Activated CD4-positive, alpha-beta T cell treated with anti-CD3 and anti-CD28 coated beads for 36 hours (primary cell): ENCODE results near the gene USP48. TPM values are rescaled to one million over a fixed set of nuclear protein-coding genes. Genes with fewer than 3 reads are reported as not detected.
A peak's percentile ranks its signal among the peaks of the same experiment; 100 is the strongest.
"Not testable (repeated sequence)": the region's sequence is repeated elsewhere in the genome, so short reads cannot be mapped to it uniquely, and the experiment has no call there.

Experiments used
- ATAC-seq: fragments of 200-7000 bp; cut with Tn5 transposase; one replicate; pipeline ENCODE4 v1.10.0; 2021; ENCODE audit warnings: mild to moderate bottlenecking, moderate library complexity
- CTCF ChIA-PET: fragments of 350-600 bp; sonication (Branson Sonifier 250); formaldehyde crosslinking; loops from one replicate; lab custom pipeline; 2021; ENCODE audit warnings: antibody characterized with exemption; lab: Charles Lee
- POLR2A ChIA-PET: fragments of 350-600 bp; sonication (Branson Sonifier 250); formaldehyde crosslinking; loops from one replicate; lab custom pipeline; 2021; ENCODE audit warnings: antibody characterized with exemption, inconsistent platforms; lab: Charles Lee
- DNase-seq: peaks from one replicate; pipeline ENCODE4 v3.0.0-alpha.2; 2020
- H3K27ac Mint-ChIP-seq: one replicate; pipeline ENCODE4 v1.8.0; 2021; ENCODE audit warnings: mixed read lengths
- H3K27me3 Mint-ChIP-seq: one replicate; pipeline ENCODE4 v1.8.0; 2021; ENCODE audit warnings: mixed read lengths
- H3K36me3 Mint-ChIP-seq: one replicate; pipeline ENCODE4 v1.8.0; 2021; ENCODE audit warnings: low read depth, mixed read lengths
- H3K4me1 Mint-ChIP-seq: one replicate; pipeline ENCODE4 v1.8.0; 2021; ENCODE audit warnings: mixed read lengths
- H3K4me3 Mint-ChIP-seq: one replicate; pipeline ENCODE4 v1.8.0; 2021; ENCODE audit warnings: mild to moderate bottlenecking, moderate library complexity, mixed read lengths
- H3K9me3 Mint-ChIP-seq: one replicate; pipeline ENCODE4 v1.8.0; 2021; ENCODE audit warnings: low read depth, mixed read lengths
- intact Hi-C, 2 experiments: fragments of 100-400 bp; cut with DNase I in 1 of 2; cut with micrococcal nuclease in 1 of 2; formaldehyde crosslinking; loops; one replicate each; pipeline versions ENCODE4 v1.14.2 to v1.15.1; 2022 to 2024; cut with DNase I, micrococcal nuclease
- total RNA-seq, 2 experiments: library from RNA; stranded (reverse); gene quantifications; one replicate each; pipeline ENCODE4 v1.2.3, GENCODE V29; 2021

The USP48 gene
- total RNA-seq, 2 experiments from 2014 or later, result 66.9 to 81.5 TPM

DNA sequence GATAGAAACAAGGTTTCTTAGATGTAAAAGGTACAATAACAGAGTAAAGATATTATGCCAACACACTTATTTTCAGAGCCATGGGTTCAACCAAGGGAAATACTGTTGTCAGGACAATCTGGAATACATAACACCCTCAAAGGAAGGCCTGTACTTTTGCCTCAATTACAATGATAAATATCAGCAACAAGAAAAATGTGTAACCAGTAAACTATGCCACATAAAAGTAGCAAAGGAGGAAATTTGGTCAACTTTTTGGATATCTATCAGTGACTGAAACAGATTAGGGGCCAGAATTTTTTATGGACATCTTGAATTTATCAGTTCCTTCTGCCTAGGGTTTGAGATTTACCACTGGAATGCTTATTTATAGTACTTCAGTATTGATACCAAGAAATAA, 89.2 kb downstream of the USP48 start:
- ChIA-PET CTCF (no interaction called here), POLR2A (interaction anchor here (0.6 kb wide), 1 partner anchor 857 kb away, joined by 5 read pairs; no protein-coding TSS in a partner anchor)
- Mint-ChIP-seq H3K36me3 (peaks cover 45% of the 10 kb centered on the region), H3K4me1 (no peaks in the 10 kb centered on the region), H3K4me3 (no peak overlapping the region), H3K9me3 (no peaks in the 10 kb centered on the region), H3K27ac (no peak overlapping the region), H3K27me3 (no peaks in the 10 kb centered on the region)
- no peak for DNase-seq
- intact Hi-C loops, result no loop called here
- no peak for ATAC-seq

DNA sequence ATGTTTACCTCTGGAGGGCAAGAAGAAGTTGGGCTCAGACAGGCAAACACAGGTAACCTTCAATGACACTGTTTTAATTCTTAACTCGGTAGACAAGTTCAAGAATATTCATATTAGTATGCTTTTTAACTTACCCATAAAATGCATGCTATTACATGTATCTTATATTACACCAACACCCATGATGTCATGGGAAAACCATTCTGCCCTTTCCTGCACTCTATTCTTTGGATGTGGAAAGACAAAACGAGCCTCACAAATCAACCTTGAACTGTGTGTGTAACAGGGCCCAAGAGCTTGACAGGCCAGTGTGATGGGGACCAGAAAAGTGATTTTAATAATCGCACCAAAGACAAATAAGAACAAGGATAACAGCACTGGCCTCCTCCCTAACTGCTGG, 91.2 kb downstream of the USP48 start:
- ChIA-PET POLR2A (no interaction called here), CTCF (interaction anchor here (0.8 kb wide), 1 partner anchor 12 kb away, joined by 4 read pairs; no protein-coding TSS in a partner anchor)
- no peak for DNase-seq
- intact Hi-C loops, result no loop called here
- H3K36me3 Mint-ChIP-seq, result peaks cover 45% of the 10 kb centered on the region
- no peak for ATAC-seq
- H3K4me3 Mint-ChIP-seq, result no peak overlapping the region
- H3K4me1 Mint-ChIP-seq, result no peaks in the 10 kb centered on the region
- no peaks in the 10 kb centered on the region for H3K27me3 Mint-ChIP-seq
- H3K27ac Mint-ChIP-seq, result no peak overlapping the region
- H3K9me3 Mint-ChIP-seq, result no peaks in the 10 kb centered on the region

DNA sequence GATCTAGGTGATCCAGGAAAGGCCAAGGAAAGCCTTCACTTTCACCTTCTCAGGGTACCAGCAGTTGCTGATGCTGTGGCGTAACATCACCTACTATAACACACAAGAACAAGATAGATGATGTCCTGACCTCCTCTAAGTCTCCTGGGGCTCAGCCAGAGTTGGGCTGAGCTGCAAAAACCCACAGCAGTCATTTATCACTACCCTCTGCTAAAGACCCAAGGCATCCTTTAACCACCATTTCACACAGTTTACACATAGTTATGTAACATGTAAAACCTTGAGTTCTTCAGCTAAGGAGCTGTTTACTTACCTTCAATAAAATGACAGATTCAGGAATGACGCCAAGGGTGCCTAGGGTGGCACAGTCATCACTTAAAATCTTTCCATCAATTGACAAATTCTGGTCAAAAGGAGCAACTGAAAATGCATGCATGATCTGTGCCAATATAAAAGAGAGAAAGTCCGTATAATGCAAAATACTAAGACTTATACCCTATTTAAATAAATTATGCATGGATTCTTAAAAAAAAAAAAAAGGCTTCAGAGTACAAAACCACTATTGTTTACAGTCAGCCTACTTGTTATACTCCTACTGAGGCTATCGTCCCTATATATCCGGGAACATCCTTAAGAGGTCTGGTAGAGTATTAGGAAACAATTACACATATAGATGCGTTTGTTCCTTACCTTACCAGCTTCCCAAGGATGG, 93.1 kb downstream of the USP48 start:
- H3K9me3 Mint-ChIP-seq, result no peaks in the 10 kb centered on the region
- ATAC-seq (no peak), DNase-seq (no peak)
- H3K27me3 Mint-ChIP-seq, result no peaks in the 10 kb centered on the region
- CTCF ChIA-PET, result interaction anchor here (0.6 to 1.5 kb wide), 2 partner anchors 14 to 15 kb away, joined by 3 to 4 read pairs; no protein-coding TSS in a partner anchor
- no peak overlapping the region for H3K27ac Mint-ChIP-seq
- no peaks in the 10 kb centered on the region for H3K4me1 Mint-ChIP-seq
- H3K4me3 Mint-ChIP-seq, result no peak overlapping the region
- H3K36me3 Mint-ChIP-seq, result peaks cover 57% of the 10 kb centered on the region
- intact Hi-C loops, result no loop called here
- POLR2A ChIA-PET, result no interaction called here

DNA sequence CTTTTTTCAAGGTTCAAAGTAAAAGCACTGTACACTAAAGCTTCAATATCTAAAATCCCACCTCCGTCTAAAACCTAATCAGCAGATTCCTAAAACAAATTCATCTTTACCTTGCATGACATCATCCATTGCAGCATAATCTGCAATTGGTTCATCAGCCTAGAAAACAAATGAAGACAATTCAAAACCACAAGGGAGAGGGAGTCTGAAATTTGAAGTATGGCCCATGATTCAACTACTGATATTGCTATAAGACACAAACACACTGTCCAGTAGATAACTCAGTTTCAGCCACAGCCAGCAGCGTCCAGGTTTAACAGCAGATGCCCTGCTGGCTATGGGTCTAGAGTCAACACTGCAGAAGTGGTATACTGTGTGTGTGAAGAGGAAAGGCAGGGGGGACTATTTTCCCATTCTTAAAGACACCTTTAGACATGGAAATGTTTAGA, 95.8 kb downstream of the USP48 start:
- intact Hi-C loops, result no loop called here
- POLR2A ChIA-PET, result no interaction called here
- Mint-ChIP-seq H3K27ac (no peak overlapping the region), H3K4me3 (no peak overlapping the region), H3K4me1 (no peaks in the 10 kb centered on the region), H3K27me3 (no peaks in the 10 kb centered on the region), H3K9me3 (no peaks in the 10 kb centered on the region), H3K36me3 (peaks cover 54% of the 10 kb centered on the region)
- DNase-seq (no peak), ATAC-seq (no peak)
- CTCF ChIA-PET, result no interaction called here

GRCh38 chr1:21685946-21686678, 96.8 kb downstream of the USP48 start:
- DNase-seq (no peak), ATAC-seq (no peak)
- no peak overlapping the region for H3K27ac Mint-ChIP-seq
- H3K9me3 Mint-ChIP-seq, result no peaks in the 10 kb centered on the region
- H3K4me1 Mint-ChIP-seq, result no peaks in the 10 kb centered on the region
- no peak overlapping the region for H3K4me3 Mint-ChIP-seq
- peaks cover 54% of the 10 kb centered on the region for H3K36me3 Mint-ChIP-seq
- no peaks in the 10 kb centered on the region for H3K27me3 Mint-ChIP-seq
- CTCF ChIA-PET, result no interaction called here
- intact Hi-C loops, result no loop called here
- POLR2A ChIA-PET, result no interaction called here

- no peaks in the 10 kb centered on the region for H3K27me3 Mint-ChIP-seq
- DNase-seq, result no peak
- H3K9me3 Mint-ChIP-seq, result no peaks in the 10 kb centered on the region
- no peak for ATAC-seq
- CTCF ChIA-PET, result interaction anchor here (0.6 to 1.2 kb wide), 2 partner anchors 12 to 299 kb away, joined by 3 read pairs; no protein-coding TSS in a partner anchor
- peaks cover 39% of the 10 kb centered on the region for H3K36me3 Mint-ChIP-seq
- H3K4me1 Mint-ChIP-seq, result no peaks in the 10 kb centered on the region
- intact Hi-C loops, result no loop called here
- POLR2A ChIA-PET, result no interaction called here
- H3K27ac Mint-ChIP-seq, result no peak overlapping the region
- H3K4me3 Mint-ChIP-seq, result no peak overlapping the region
These were observed 101.5 kb downstream of the USP48 start for GRCh38 chr1:21681426-21681825.

- DNase-seq (no peak), ATAC-seq (peak; percentile 65)
- no peaks in the 10 kb centered on the region for H3K4me1 Mint-ChIP-seq
- no peak overlapping the region for H3K4me3 Mint-ChIP-seq
- CTCF ChIA-PET, result interaction anchor here (0.6 to 1.1 kb wide), 2 partner anchors 299 to 344 kb away, joined by 3 read pairs; no protein-coding TSS in a partner anchor
- POLR2A ChIA-PET, result no interaction called here
- peaks cover 35% of the 10 kb centered on the region for H3K36me3 Mint-ChIP-seq
- H3K9me3 Mint-ChIP-seq, result no peaks in the 10 kb centered on the region
- H3K27me3 Mint-ChIP-seq, result no peaks in the 10 kb centered on the region
- peak overlapping the region; percentile 22 for H3K27ac Mint-ChIP-seq
- intact Hi-C loops, result no loop called here
These were observed 102.0 kb downstream of the USP48 start for GRCh38 chr1:21680918-21681317.

DNA sequence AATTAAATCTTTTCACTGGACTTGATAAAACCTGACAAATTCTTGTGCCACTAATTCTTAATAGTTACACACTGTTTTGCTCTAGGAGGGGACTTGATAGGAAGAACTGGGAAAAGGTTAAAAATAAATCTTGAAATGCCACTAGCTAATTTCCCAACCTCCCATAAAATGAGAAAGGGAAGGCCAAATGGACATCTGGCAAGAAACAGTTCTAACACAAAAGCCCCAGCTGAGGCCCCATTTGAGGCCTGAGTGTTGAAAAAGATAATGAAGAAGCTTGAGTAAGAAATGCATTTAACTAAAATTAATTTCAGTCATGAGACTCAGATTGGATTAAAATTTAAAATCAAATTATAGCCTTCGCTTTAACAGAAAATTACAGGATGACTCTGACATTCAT, 102.6 kb downstream of the USP48 start:
- H3K4me1 Mint-ChIP-seq, result no peaks in the 10 kb centered on the region
- no peaks in the 10 kb centered on the region for H3K9me3 Mint-ChIP-seq
- DNase-seq, result no peak
- no peaks in the 10 kb centered on the region for H3K27me3 Mint-ChIP-seq
- ChIA-PET POLR2A (no interaction called here), CTCF (interaction anchor here (1.1 kb wide), 1 partner anchor 344 kb away, joined by 3 read pairs; no protein-coding TSS in a partner anchor)
- no peak overlapping the region for H3K4me3 Mint-ChIP-seq
- ATAC-seq, result no peak
- H3K36me3 Mint-ChIP-seq, result peaks cover 30% of the 10 kb centered on the region
- no peak overlapping the region for H3K27ac Mint-ChIP-seq
- intact Hi-C loops, result no loop called here

DNA sequence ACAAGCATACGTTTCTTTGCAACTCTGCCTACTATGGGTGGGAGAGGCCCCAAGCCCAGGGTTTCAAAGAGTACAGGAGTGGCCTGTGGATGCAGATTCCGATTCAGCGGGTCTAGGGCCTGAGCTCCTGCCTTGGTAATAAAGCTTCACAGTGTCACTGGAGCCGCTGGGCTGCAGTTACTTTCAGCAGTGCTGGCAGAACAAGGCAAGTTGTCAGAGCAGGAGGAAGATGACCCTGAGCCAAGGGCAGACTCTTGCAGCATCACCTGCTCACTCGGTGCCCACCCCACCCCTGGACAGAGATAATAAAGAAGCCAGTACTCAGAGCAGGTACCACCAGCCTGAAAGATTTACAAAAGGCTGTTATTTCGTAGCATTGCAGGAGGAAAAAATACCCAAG, 105.8 kb downstream of the USP48 start:
- Mint-ChIP-seq H3K27me3 (no peaks in the 10 kb centered on the region), H3K9me3 (no peaks in the 10 kb centered on the region), H3K4me1 (peaks cover 6% of the 10 kb centered on the region), H3K36me3 (peaks cover 16% of the 10 kb centered on the region), H3K27ac (no peak overlapping the region), H3K4me3 (no peak overlapping the region)
- DNase-seq (no peak), ATAC-seq (no peak)
- POLR2A ChIA-PET, result no interaction called here
- intact Hi-C loops, result no loop called here
- CTCF ChIA-PET, result no interaction called here

- intact Hi-C loops, result no loop called here
- H3K27me3 Mint-ChIP-seq, result peaks cover 2% of the 10 kb centered on the region
- ATAC-seq, result no peak
These were observed 108.0 kb downstream of the USP48 start for GRCh38 chr1:21674957-21675356.

GRCh38 chr1:21673853-21674252, 109.1 kb downstream of the USP48 start:
- peaks cover 18% of the 10 kb centered on the region for H3K4me1 Mint-ChIP-seq
- CTCF ChIA-PET, result interaction anchor here (1.1 kb wide), 1 partner anchor 21 kb away, joined by 5 read pairs; no protein-coding TSS in a partner anchor
- H3K36me3 Mint-ChIP-seq, POLR2A ChIA-PET, ATAC-seq, H3K27me3 Mint-ChIP-seq, H3K4me3 Mint-ChIP-seq, H3K27ac Mint-ChIP-seq, DNase-seq, H3K9me3 Mint-ChIP-seq, intact Hi-C loops: not testable (repeated sequence)

More at GRCh38 chr1:21674957-21675356, 108.0 kb downstream of the USP48 start:
- ChIA-PET POLR2A (no interaction called here), CTCF (interaction anchor here (0.6 to 0.8 kb wide), 2 partner anchors 40 to 53 kb away, joined by 3 to 4 read pairs; no protein-coding TSS in a partner anchor)
- Mint-ChIP-seq H3K36me3 (peaks cover 9% of the 10 kb centered on the region), H3K4me3 (no peak overlapping the region), H3K27ac (no peak overlapping the region), H3K4me1 (peaks cover 12% of the 10 kb centered on the region), H3K9me3 (no peaks in the 10 kb centered on the region)
- DNase-seq, result no peak
